Activated CD8-positive, alpha-beta T cell treated with anti-CD3 and anti-CD28 coated beads for 36 hours (primary cell): ENCODE results near the gene RAPGEF1. TPM values are rescaled to one million over a fixed set of nuclear protein-coding genes. Genes with fewer than 3 reads are reported as not detected.
A peak's percentile ranks its signal among the peaks of the same experiment; 100 is the strongest.

ENCODE experiments used
- ATAC-seq: fragments of 200-7000 bp; cut with Tn5 transposase; one replicate; pipeline ENCODE4 v1.10.0; 2021; ENCODE audit warnings: mild to moderate bottlenecking, moderate library complexity
- CTCF ChIA-PET: fragments of 350-600 bp; sonication (Branson Sonifier 250); formaldehyde crosslinking; loops from one replicate; lab custom pipeline; 2021; ENCODE audit warnings: antibody characterized with exemption; lab: Charles Lee
- POLR2A ChIA-PET: fragments of 350-600 bp; sonication (Branson Sonifier 250); formaldehyde crosslinking; loops from one replicate; lab custom pipeline; 2021; ENCODE audit warnings: antibody characterized with exemption; lab: Charles Lee
- DNase-seq: peaks from one replicate; pipeline ENCODE4 v3.0.0-alpha.2; 2020
- H3K27ac Mint-ChIP-seq: one replicate; pipeline ENCODE4 v1.8.0; 2021; ENCODE audit warnings: mild to moderate bottlenecking, mixed read lengths
- H3K27me3 Mint-ChIP-seq: one replicate; pipeline ENCODE4 v1.8.0; 2021; ENCODE audit warnings: mixed read lengths
- H3K36me3 Mint-ChIP-seq: one replicate; pipeline ENCODE4 v1.8.0; 2021; ENCODE audit warnings: low read depth, mixed read lengths
- H3K4me1 Mint-ChIP-seq: one replicate; pipeline ENCODE4 v1.8.0; 2021; ENCODE audit warnings: low read depth, mixed read lengths
- H3K4me3 Mint-ChIP-seq: one replicate; pipeline ENCODE4 v1.8.0; 2021; ENCODE audit warnings: mild to moderate bottlenecking, moderate library complexity, mixed read lengths
- H3K9me3 Mint-ChIP-seq: one replicate; pipeline ENCODE4 v1.8.0; 2021; ENCODE audit warnings: mixed read lengths
- CTCF ChIP-seq: fragments of 200-600 bp; IDR thresholded peaks from one replicate; pipeline ENCODE4 v1.8.0; 2022; ENCODE audit warnings: antibody characterized with exemption, mild to moderate bottlenecking
- intact Hi-C: fragments of 100-400 bp; cut with micrococcal nuclease; formaldehyde crosslinking; loops from one replicate; pipeline ENCODE4 v1.10.0; 2022
- total RNA-seq, 2 experiments: library from RNA; stranded (reverse); gene quantifications; one replicate each; pipeline ENCODE4 v1.2.3, GENCODE V29; 2021

Gene RAPGEF1
- total RNA-seq, 2 experiments from 2014 or later: 84.5 to 85.2 TPM

- TF ChIP-seq CTCF: no peak
- H3K36me3 Mint-ChIP-seq: peaks cover 28% of the 10 kb centered on the region
- ChIA-PET POLR2A (interaction anchor here (0.6 kb wide), 1 partner anchor 53 kb away, joined by 3 read pairs; no protein-coding TSS in a partner anchor), CTCF (interaction anchor here (1.0 to 1.3 kb wide), 2 partner anchors 51 to 152 kb away, joined by 3 to 6 read pairs; no protein-coding TSS in a partner anchor)
- H3K27ac Mint-ChIP-seq: no peak overlapping the region
- H3K4me1 Mint-ChIP-seq: peaks cover 49% of the 10 kb centered on the region
- ATAC-seq (no peak), DNase-seq (no peak)
- H3K4me3 Mint-ChIP-seq: no peak overlapping the region
- H3K27me3 Mint-ChIP-seq: no peaks in the 10 kb centered on the region
- intact Hi-C loops: no loop called here
- no peaks in the 10 kb centered on the region for H3K9me3 Mint-ChIP-seq
Observed at GRCh38 chr9:131588396-131588795, 151.5 kb downstream of the RAPGEF1 start.

GRCh38 chr9:131587906-131588305 lies 152.0 kb downstream of the RAPGEF1 start:
- Mint-ChIP-seq H3K4me1 (peaks cover 49% of the 10 kb centered on the region), H3K27ac (no peak overlapping the region), H3K9me3 (no peaks in the 10 kb centered on the region), H3K36me3 (peaks cover 28% of the 10 kb centered on the region), H3K4me3 (no peak overlapping the region), H3K27me3 (no peaks in the 10 kb centered on the region)
- intact Hi-C loops: no loop called here
- ChIA-PET CTCF (interaction anchor here (1.0 to 1.3 kb wide), 2 partner anchors 52 to 152 kb away, joined by 3 to 6 read pairs; no protein-coding TSS in a partner anchor), POLR2A (no interaction called here)
- no peak for ATAC-seq
- no peak for TF ChIP-seq CTCF
- DNase-seq: no peak

GRCh38 chr9:131587331-131587730 lies 152.5 kb downstream of the RAPGEF1 start:
- ChIA-PET CTCF (interaction anchor here (1.3 kb wide), 1 partner anchor 153 kb away, joined by 6 read pairs; no protein-coding TSS in a partner anchor), POLR2A (no interaction called here)
- Mint-ChIP-seq H3K4me1 (peaks cover 49% of the 10 kb centered on the region), H3K36me3 (peaks cover 28% of the 10 kb centered on the region), H3K9me3 (no peaks in the 10 kb centered on the region), H3K27me3 (no peaks in the 10 kb centered on the region), H3K4me3 (no peak overlapping the region), H3K27ac (peak overlapping the region; percentile 0)
- ATAC-seq: no peak
- intact Hi-C loops: no loop called here
- DNase-seq: no peak
- TF ChIP-seq CTCF: no peak

- intact Hi-C loops: no loop called here
- H3K36me3 Mint-ChIP-seq: peaks cover 30% of the 10 kb centered on the region
Observed at GRCh38 chr9:131585375-131585774, 154.5 kb downstream of the RAPGEF1 start.

More at GRCh38 chr9:131585375-131585774, 154.5 kb downstream of the RAPGEF1 start:
- peaks cover 34% of the 10 kb centered on the region for H3K4me1 Mint-ChIP-seq
- H3K27ac Mint-ChIP-seq: peak overlapping the region; percentile 89
- H3K9me3 Mint-ChIP-seq: no peaks in the 10 kb centered on the region
- ChIA-PET CTCF (interaction anchor here (1.2 to 2.1 kb wide), 3 partner anchors 154 to 158 kb away, joined by 3 to 7 read pairs (median 3); partner anchors contain the start of gene RAPGEF1), POLR2A (interaction anchor here (0.5 to 0.8 kb wide), 3 partner anchors 130 to 148 kb away, joined by 3 to 4 read pairs (median 3); no protein-coding TSS in a partner anchor)
- H3K4me3 Mint-ChIP-seq: no peak overlapping the region
- no peaks in the 10 kb centered on the region for H3K27me3 Mint-ChIP-seq
- DNase-seq: peak; percentile 72
- ATAC-seq: peak; percentile 93
- TF ChIP-seq CTCF: no peak
